ENCODE data around the gene ATP13A2.

The ATP13A2 gene

GRCh38 chr1:17047924-17048323 is 36.2 kb upstream of the ATP13A2 start:
- no peak overlapping the region for H3K27ac ChIP-seq (ENCODE audit: low read depth, low read length)
- no peak overlapping the region for H3K9ac ChIP-seq (ENCODE audit: low read length)
- H3K4me1 ChIP-seq (ENCODE audit: insufficient read depth, low read length): peaks cover 24% of the 10 kb centered on the region

GRCh38 chr1:17046334-17046657 is 34.6 kb upstream of the ATP13A2 start:
- Histone ChIP-seq H3K4me1 (ENCODE audit: insufficient read depth, low read length) (peaks cover 14% of the 10 kb centered on the region), H3K4me3 (ENCODE audit: low read depth in 1 of 2, low read length in 2 of 2) (no peak overlapping the region), H3K27me3 (ENCODE audit: control insufficient read depth in 1 of 2, insufficient read depth in 2 of 2, low read length in 2 of 2) (no peaks in the 10 kb centered on the region), H3K36me3 (ENCODE audit: insufficient read depth, low read length) (peaks cover 40% of the 10 kb centered on the region), H3K9ac (ENCODE audit: low read length) (no peak overlapping the region), H3K27ac (ENCODE audit: low read depth, low read length) (no peak overlapping the region), H3K9me3 (ENCODE audit: low read length) (no peaks in the 10 kb centered on the region)

More at GRCh38 chr1:17047924-17048323, 36.2 kb upstream of the ATP13A2 start:
- no peak overlapping the region for H3K4me3 ChIP-seq (ENCODE audit: low read depth in 1 of 2, low read length in 2 of 2)
- no peaks in the 10 kb centered on the region for H3K9me3 ChIP-seq (ENCODE audit: low read length)
- peaks cover 35% of the 10 kb centered on the region for H3K36me3 ChIP-seq (ENCODE audit: insufficient read depth, low read length)
- H3K27me3 ChIP-seq (ENCODE audit: control insufficient read depth in 1 of 2, insufficient read depth in 2 of 2, low read length in 2 of 2): no peaks in the 10 kb centered on the region

DNA sequence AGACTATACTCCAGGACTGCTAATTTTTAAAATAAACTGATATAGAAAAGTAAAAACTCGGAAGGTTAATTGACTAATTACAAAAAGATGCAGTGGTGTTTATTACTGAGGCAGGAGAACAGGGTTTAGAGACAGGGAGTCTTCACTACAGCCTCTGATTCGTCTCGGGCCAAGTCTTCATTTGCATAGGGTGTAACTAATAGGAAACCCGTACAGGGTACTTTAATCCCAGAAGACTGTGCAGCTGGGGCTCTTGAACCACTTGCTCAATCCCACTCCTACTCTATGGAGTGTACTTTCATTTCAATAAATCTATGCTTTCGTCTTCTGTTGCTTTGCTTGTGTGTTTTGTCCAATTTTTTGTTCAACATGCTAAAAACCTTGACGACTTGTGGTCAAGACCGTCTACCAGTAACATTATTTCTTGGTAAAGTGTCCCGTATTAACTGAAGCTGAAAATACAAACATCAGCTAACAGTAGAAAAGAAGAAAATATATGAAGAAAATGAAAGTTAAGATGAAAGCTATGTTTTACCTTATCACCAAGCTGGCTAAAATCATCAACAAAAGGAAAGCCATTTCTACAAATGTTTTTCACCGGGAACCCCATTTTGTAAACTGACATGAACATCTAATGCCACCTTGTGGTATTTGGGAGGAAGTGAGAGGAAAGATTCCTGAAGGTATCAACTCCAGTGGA is 34.1 kb upstream of the ATP13A2 start:
- Histone ChIP-seq H3K27me3 (ENCODE audit: control insufficient read depth in 1 of 2, insufficient read depth in 2 of 2, low read length in 2 of 2) (no peaks in the 10 kb centered on the region), H3K36me3 (ENCODE audit: insufficient read depth, low read length) (peaks cover 37% of the 10 kb centered on the region), H3K27ac (ENCODE audit: low read depth, low read length) (peak overlapping the region; percentile 44), H3K4me3 (ENCODE audit: low read depth in 1 of 2, low read length in 2 of 2) (peak overlapping the region in 1 of 2 donors; percentile 26), H3K4me1 (ENCODE audit: insufficient read depth, low read length) (peaks cover 14% of the 10 kb centered on the region), H3K9ac (ENCODE audit: low read length) (no peak overlapping the region), H3K9me3 (ENCODE audit: low read length) (no peaks in the 10 kb centered on the region)

DNA sequence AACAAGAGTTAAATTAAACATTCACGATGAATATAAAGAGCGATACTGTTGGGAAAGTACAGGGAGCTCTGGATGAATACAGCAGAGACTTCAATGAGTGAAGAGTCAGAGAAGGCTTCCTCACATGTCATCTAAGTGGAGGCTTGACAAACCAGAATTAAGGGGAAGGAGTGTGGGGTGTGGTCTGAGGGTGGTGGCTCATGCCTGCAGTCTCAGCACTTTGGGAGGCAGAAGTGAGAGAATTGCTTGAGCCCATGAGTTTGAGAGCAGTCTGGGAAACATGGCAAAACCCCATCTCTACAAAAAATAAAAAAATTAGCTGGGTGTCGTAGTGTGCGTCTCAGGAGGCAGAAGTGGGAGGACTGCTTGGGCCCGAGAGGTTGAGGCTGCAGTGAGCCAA is 33.4 kb upstream of the ATP13A2 start:
- H3K27me3 ChIP-seq (ENCODE audit: control insufficient read depth in 1 of 2, insufficient read depth in 2 of 2, low read length in 2 of 2): no peaks in the 10 kb centered on the region
- H3K27ac ChIP-seq (ENCODE audit: low read depth, low read length): no peak overlapping the region
- H3K4me3 ChIP-seq (ENCODE audit: low read depth in 1 of 2, low read length in 2 of 2): no peak overlapping the region
- H3K36me3 ChIP-seq (ENCODE audit: insufficient read depth, low read length): peaks cover 37% of the 10 kb centered on the region
- peaks cover 14% of the 10 kb centered on the region for H3K4me1 ChIP-seq (ENCODE audit: insufficient read depth, low read length)
- no peaks in the 10 kb centered on the region for H3K9me3 ChIP-seq (ENCODE audit: low read length)
- H3K9ac ChIP-seq (ENCODE audit: low read length): no peak overlapping the region

DNA sequence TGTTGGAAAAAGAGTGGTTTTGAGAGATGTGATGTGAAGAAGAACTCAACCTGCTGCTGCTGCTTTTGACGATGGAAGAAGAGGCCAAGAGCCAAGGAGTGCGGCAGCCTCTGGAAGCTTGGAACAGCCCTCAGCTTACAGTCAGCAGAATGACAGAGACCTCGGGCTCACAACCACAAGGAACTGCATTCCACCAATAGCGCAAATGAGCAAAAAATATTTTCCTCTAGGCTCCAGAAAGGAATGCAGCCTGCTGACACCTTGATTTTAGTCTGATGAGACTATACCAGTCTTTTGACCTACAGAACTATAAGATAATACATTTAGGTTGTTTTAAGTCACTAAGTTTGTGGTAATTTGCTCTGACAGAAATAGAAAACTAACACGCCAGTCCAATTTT is 31.9 kb upstream of the ATP13A2 start:
- no peak overlapping the region for H3K4me3 ChIP-seq (ENCODE audit: low read depth in 1 of 2, low read length in 2 of 2)
- no peak overlapping the region for H3K27ac ChIP-seq (ENCODE audit: low read depth, low read length)
- peaks cover 14% of the 10 kb centered on the region for H3K4me1 ChIP-seq (ENCODE audit: insufficient read depth, low read length)
- no peaks in the 10 kb centered on the region for H3K27me3 ChIP-seq (ENCODE audit: control insufficient read depth in 1 of 2, insufficient read depth in 2 of 2, low read length in 2 of 2)
- H3K9me3 ChIP-seq (ENCODE audit: low read length): no peaks in the 10 kb centered on the region
- peaks cover 47% of the 10 kb centered on the region for H3K36me3 ChIP-seq (ENCODE audit: insufficient read depth, low read length)
- H3K9ac ChIP-seq (ENCODE audit: low read length): no peak overlapping the region

- Histone ChIP-seq H3K36me3 (ENCODE audit: insufficient read depth, low read length) (peaks cover 47% of the 10 kb centered on the region), H3K9ac (ENCODE audit: low read length) (no peak overlapping the region), H3K27ac (ENCODE audit: low read depth, low read length) (no peak overlapping the region), H3K9me3 (ENCODE audit: low read length) (no peaks in the 10 kb centered on the region), H3K4me3 (ENCODE audit: low read depth in 1 of 2, low read length in 2 of 2) (no peak overlapping the region), H3K27me3 (ENCODE audit: control insufficient read depth in 1 of 2, insufficient read depth in 2 of 2, low read length in 2 of 2) (no peaks in the 10 kb centered on the region), H3K4me1 (ENCODE audit: insufficient read depth, low read length) (peaks cover 5% of the 10 kb centered on the region)
Measured at GRCh38 chr1:17040135-17040534, 28.4 kb upstream of the ATP13A2 start.

GRCh38 chr1:17039522-17039921 is 27.8 kb upstream of the ATP13A2 start:
- H3K9ac ChIP-seq (ENCODE audit: low read length): no peak overlapping the region
- peaks cover 41% of the 10 kb centered on the region for H3K36me3 ChIP-seq (ENCODE audit: insufficient read depth, low read length)
- no peaks in the 10 kb centered on the region for H3K4me1 ChIP-seq (ENCODE audit: insufficient read depth, low read length)
- no peak overlapping the region for H3K27ac ChIP-seq (ENCODE audit: low read depth, low read length)
- no peak overlapping the region for H3K4me3 ChIP-seq (ENCODE audit: low read depth in 1 of 2, low read length in 2 of 2)
- no peaks in the 10 kb centered on the region for H3K9me3 ChIP-seq (ENCODE audit: low read length)
- no peaks in the 10 kb centered on the region for H3K27me3 ChIP-seq (ENCODE audit: control insufficient read depth in 1 of 2, insufficient read depth in 2 of 2, low read length in 2 of 2)

- no peak overlapping the region for H3K4me3 ChIP-seq (ENCODE audit: low read depth in 1 of 2, low read length in 2 of 2)
- no peaks in the 10 kb centered on the region for H3K27me3 ChIP-seq (ENCODE audit: control insufficient read depth in 1 of 2, insufficient read depth in 2 of 2, low read length in 2 of 2)
- no peaks in the 10 kb centered on the region for H3K4me1 ChIP-seq (ENCODE audit: insufficient read depth, low read length)
- H3K36me3 ChIP-seq (ENCODE audit: insufficient read depth, low read length): peaks cover 18% of the 10 kb centered on the region
- H3K27ac ChIP-seq (ENCODE audit: low read depth, low read length): no peak overlapping the region
- no peak overlapping the region for H3K9ac ChIP-seq (ENCODE audit: low read length)
- H3K9me3 ChIP-seq (ENCODE audit: low read length): no peaks in the 10 kb centered on the region
Measured at GRCh38 chr1:17033481-17033880, 21.8 kb upstream of the ATP13A2 start.

GRCh38 chr1:17032741-17033140 is 21.0 kb upstream of the ATP13A2 start:
- Histone ChIP-seq H3K9me3 (ENCODE audit: low read length) (no peaks in the 10 kb centered on the region), H3K27me3 (ENCODE audit: control insufficient read depth in 1 of 2, insufficient read depth in 2 of 2, low read length in 2 of 2) (no peaks in the 10 kb centered on the region), H3K9ac (ENCODE audit: low read length) (no peak overlapping the region), H3K36me3 (ENCODE audit: insufficient read depth, low read length) (peaks cover 25% of the 10 kb centered on the region), H3K4me1 (ENCODE audit: insufficient read depth, low read length) (no peaks in the 10 kb centered on the region), H3K27ac (ENCODE audit: low read depth, low read length) (no peak overlapping the region), H3K4me3 (ENCODE audit: low read depth in 1 of 2, low read length in 2 of 2) (no peak overlapping the region)

DNA sequence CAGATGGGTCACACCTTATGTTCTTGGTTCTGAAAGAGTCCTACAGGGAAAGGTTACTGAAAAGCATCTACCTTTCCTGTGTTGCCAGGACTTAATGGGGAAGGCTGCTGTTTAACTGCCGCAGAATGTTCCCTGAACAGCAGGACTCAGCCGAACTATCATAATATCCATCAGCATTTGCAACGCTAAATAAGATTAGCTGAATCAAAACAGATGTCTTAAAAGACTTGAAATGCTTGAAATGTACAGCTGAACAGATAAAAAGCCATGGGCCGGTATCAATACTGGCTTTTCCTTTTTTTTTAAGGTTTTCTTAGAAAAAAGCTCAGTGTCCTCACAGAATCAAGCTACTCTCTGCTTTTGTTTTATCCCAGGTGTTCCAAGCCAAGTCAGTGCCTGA is 19.7 kb upstream of the ATP13A2 start:
- H3K36me3 ChIP-seq (ENCODE audit: insufficient read depth, low read length): peaks cover 38% of the 10 kb centered on the region
- H3K27ac ChIP-seq (ENCODE audit: low read depth, low read length): no peak overlapping the region
- H3K9ac ChIP-seq (ENCODE audit: low read length): no peak overlapping the region
- H3K4me3 ChIP-seq (ENCODE audit: low read depth in 1 of 2, low read length in 2 of 2): no peak overlapping the region
- H3K27me3 ChIP-seq (ENCODE audit: control insufficient read depth in 1 of 2, insufficient read depth in 2 of 2, low read length in 2 of 2): no peaks in the 10 kb centered on the region
- no peaks in the 10 kb centered on the region for H3K9me3 ChIP-seq (ENCODE audit: low read length)
- no peaks in the 10 kb centered on the region for H3K4me1 ChIP-seq (ENCODE audit: insufficient read depth, low read length)

- H3K9me3 ChIP-seq (ENCODE audit: low read length): no peaks in the 10 kb centered on the region
- H3K4me1 ChIP-seq (ENCODE audit: insufficient read depth, low read length): no peaks in the 10 kb centered on the region
- no peak overlapping the region for H3K4me3 ChIP-seq (ENCODE audit: low read depth in 1 of 2, low read length in 2 of 2)
- H3K9ac ChIP-seq (ENCODE audit: low read length): no peak overlapping the region
- H3K27ac ChIP-seq (ENCODE audit: low read depth, low read length): no peak overlapping the region
- peaks cover 49% of the 10 kb centered on the region for H3K36me3 ChIP-seq (ENCODE audit: insufficient read depth, low read length)
- H3K27me3 ChIP-seq (ENCODE audit: control insufficient read depth in 1 of 2, insufficient read depth in 2 of 2, low read length in 2 of 2): no peaks in the 10 kb centered on the region
Measured at GRCh38 chr1:17030206-17030605, 18.5 kb upstream of the ATP13A2 start.

GRCh38 chr1:17028662-17029188 is 17.0 kb upstream of the ATP13A2 start:
- Histone ChIP-seq H3K27me3 (ENCODE audit: control insufficient read depth in 1 of 2, insufficient read depth in 2 of 2, low read length in 2 of 2) (no peaks in the 10 kb centered on the region), H3K4me1 (ENCODE audit: insufficient read depth, low read length) (no peaks in the 10 kb centered on the region), H3K27ac (ENCODE audit: low read depth, low read length) (no peak overlapping the region), H3K9ac (ENCODE audit: low read length) (no peak overlapping the region), H3K36me3 (ENCODE audit: insufficient read depth, low read length) (peaks cover 62% of the 10 kb centered on the region), H3K9me3 (ENCODE audit: low read length) (no peaks in the 10 kb centered on the region), H3K4me3 (ENCODE audit: low read depth in 1 of 2, low read length in 2 of 2) (no peak overlapping the region)
